Neural cell (in vitro differentiated cells): Measurements from ENCODE around the gene POLE4.

Experiments
- MXI1 ChIP-seq: fragments of 450-650 bp; conservative IDR thresholded peaks from 2 replicates; pipeline ENCODE4 v1.6.1; 2014; ENCODE audit warnings: antibody characterized with exemption, mild to moderate bottlenecking; ENCODE audit not compliant: poor library complexity, severe bottlenecking
- POLR2AphosphoS5 ChIP-seq: IDR thresholded peaks from 2 replicates; pipeline ENCODE4 v1.6.1; 2012
- TAF1 ChIP-seq: IDR thresholded peaks from 2 replicates; pipeline ENCODE4 v1.6.1; 2012; ENCODE audit warnings: low read depth
- TF ChIP-seq, protein P1 (sequence below): fragments of 450-650 bp; IDR thresholded peaks from 2 replicates; pipeline ENCODE4 v1.5.1; 2014; ENCODE audit warnings: antibody characterized with exemption, mild to moderate bottlenecking, moderate library complexity; ENCODE audit not compliant: poor library complexity, severe bottlenecking

DNA sequence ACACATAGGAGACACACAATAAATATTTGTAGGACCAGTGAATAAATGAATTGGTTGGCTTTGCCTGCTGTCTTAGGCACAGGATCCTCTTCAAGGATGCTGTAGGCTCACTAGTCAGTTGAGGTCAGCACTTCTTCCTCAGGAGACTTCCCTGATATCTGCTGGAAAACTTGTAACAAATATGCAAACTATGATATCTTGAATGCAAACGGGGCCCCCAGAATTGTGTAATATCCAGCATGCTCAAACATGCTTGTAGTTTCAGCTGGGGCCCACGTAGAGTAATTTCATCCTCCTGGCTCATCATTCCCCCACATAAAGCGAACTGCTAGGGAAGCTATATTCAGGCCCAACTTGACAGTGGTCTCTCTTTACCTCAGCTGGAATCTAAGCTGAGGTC, 43.6 kb downstream of the POLE4 start:
- TF ChIP-seq, protein P1, sequence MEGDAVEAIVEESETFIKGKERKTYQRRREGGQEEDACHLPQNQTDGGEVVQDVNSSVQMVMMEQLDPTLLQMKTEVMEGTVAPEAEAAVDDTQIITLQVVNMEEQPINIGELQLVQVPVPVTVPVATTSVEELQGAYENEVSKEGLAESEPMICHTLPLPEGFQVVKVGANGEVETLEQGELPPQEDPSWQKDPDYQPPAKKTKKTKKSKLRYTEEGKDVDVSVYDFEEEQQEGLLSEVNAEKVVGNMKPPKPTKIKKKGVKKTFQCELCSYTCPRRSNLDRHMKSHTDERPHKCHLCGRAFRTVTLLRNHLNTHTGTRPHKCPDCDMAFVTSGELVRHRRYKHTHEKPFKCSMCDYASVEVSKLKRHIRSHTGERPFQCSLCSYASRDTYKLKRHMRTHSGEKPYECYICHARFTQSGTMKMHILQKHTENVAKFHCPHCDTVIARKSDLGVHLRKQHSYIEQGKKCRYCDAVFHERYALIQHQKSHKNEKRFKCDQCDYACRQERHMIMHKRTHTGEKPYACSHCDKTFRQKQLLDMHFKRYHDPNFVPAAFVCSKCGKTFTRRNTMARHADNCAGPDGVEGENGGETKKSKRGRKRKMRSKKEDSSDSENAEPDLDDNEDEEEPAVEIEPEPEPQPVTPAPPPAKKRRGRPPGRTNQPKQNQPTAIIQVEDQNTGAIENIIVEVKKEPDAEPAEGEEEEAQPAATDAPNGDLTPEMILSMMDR: no peak
- TF ChIP-seq POLR2AphosphoS5 (no peak), TAF1 (no peak), MXI1 (no peak)
